Heart left ventricle (tissue), 16 donors: ENCODE measurements around the gene FNDC3B. TPM values are rescaled to one million over a fixed set of nuclear protein-coding genes. Genes with fewer than 3 reads are reported as not detected.

Experiments
- ATAC-seq, 4 donors: fragments of 200-7000 bp; cut with Tn5 transposase; one replicate each; pipeline ENCODE4 v1.9.1; 2020 to 2022; ENCODE audit warnings: moderate library complexity in 4 of 4, mild to moderate bottlenecking in 3 of 4, moderate number of reproducible peaks in 1 of 4
- DNase-seq, 5 donors: peaks; one replicate each; pipeline ENCODE4 v3.0.0-alpha.2; 2020
- H3K27ac ChIP-seq, 12 donors: fragments of 200-600 bp; sonication (generic) in 4 of 12; one replicate each; pipeline versions ENCODE4 v1.5.0 to v1.8.0; 2016 to 2022; ENCODE audit warnings: mild to moderate bottlenecking in 2 of 12
- H3K27me3 ChIP-seq, 9 donors: fragments of 200-600 bp; sonication (generic) in 2 of 9; one replicate each; pipeline versions ENCODE4 v1.5.1 to v1.8.0; 2016 to 2022; ENCODE audit warnings: mild to moderate bottlenecking in 3 of 9
- H3K36me3 ChIP-seq, 9 donors: fragments of 200-600 bp; sonication (generic) in 2 of 9; one replicate each; pipeline versions ENCODE4 v1.5.0 to v1.8.0; 2018 to 2022; ENCODE audit warnings: mild to moderate bottlenecking in 2 of 9
- H3K4me1 ChIP-seq, 12 donors: fragments of 200-600 bp; sonication (generic) in 4 of 12; one replicate each; pipeline versions ENCODE4 v1.5.0 to v1.8.0; 2016 to 2022; ENCODE audit warnings: mild to moderate bottlenecking in 3 of 12
- H3K4me3 ChIP-seq, 12 donors: fragments of 200-600 bp; sonication (generic) in 4 of 12; one replicate each; pipeline versions ENCODE4 v1.5.0 to v1.8.0; 2017 to 2022; ENCODE audit warnings: mild to moderate bottlenecking in 9 of 12, moderate library complexity in 4 of 12
- H3K9me3 ChIP-seq, 12 donors: fragments of 200-600 bp; sonication (generic) in 4 of 12; one replicate each; pipeline versions ENCODE4 v1.5.0 to v1.8.0; 2016 to 2022; ENCODE audit warnings: mild to moderate bottlenecking in 1 of 12
- CTCF ChIP-seq, 12 donors: fragments of 200-600 bp; sonication (generic) in 4 of 12; IDR thresholded peaks; one replicate each; pipeline versions ENCODE4 v1.5.0 to v1.8.0; 2018 to 2022; ENCODE audit warnings: antibody characterized with exemption in 12 of 12, mild to moderate bottlenecking in 5 of 12
- POLR2A ChIP-seq, 2 donors: fragments of 450-650 bp; IDR thresholded peaks; one replicate each; pipeline ENCODE4 v1.6.1; 2017; ENCODE audit warnings: antibody characterized with exemption in 2 of 2, mild to moderate bottlenecking in 2 of 2, moderate library complexity in 2 of 2
- WGBS, 4 donors: extraction: QIAGEN DNeasy Blood & Tissue Kit in 2 of 4; methylation state at CpG; one replicate each; pipeline versions ENCODE4 v1.1.5 to v1.1.7; 2013 to 2018; 5-methylcytosine and 5-hydroxymethylcytosine counted together
- intact Hi-C, 10 donors: fragments of 100-400 bp; cut with DNase I; formaldehyde crosslinking; loops; one replicate each; pipeline versions ENCODE4 v1.11.1 to v1.14.2; 2022
- polyA plus RNA-seq, 2 donors: library from polyadenylated mRNA; stranded (reverse); fragments of 200-250 nt; gene quantifications; one replicate each; pipeline ENCODE4 v1.2.3, GENCODE V29; 2013
- total RNA-seq, 9 donors: library from RNA; depleted of rRNA in 2 of 9; stranded (reverse); fragments of >200 nt in 2 of 9; fragmentation: NEBNext Ultra II Directional in 3 of 9; extraction: Animal tissue kit (Norgen Biotek cat#: 25700) in 3 of 9; gene quantifications; one replicate each; pipeline versions ENCODE4 v1.1.0 to v1.2.4, GENCODE V29; 2016 to 2023
- donor health status: ischemic (EF 13 %, LVEDD 7.1; RV severe dilation, severe dysfunction).
- donor health status: healthy with polysubstance abuse.
- donor health status: DM: no; HTN: yes; CAD: no.
- donor health status: DM: no; HTN: no; CAD: no.
- donor health status: ischemic (EF 25% LVEDD 6.9; RV normal size, moderate dysfunction).
- donor health status: ischemic (EF 25% LVEDD 5.7; RV mildly dilated, moderate dysfunction).
- donor health status: healthy.
- donor health status: DM: yes; HTN: yes; CAD: no.
- donor health status: ischemic (EF 35%, LVEDD 5.7; RV mildly dilated, moderate dysfunction).
- donor health status: nonischemic (EF 11% LVEDD 7.7; RV severe dilation, severe dysfunction).
- donor health status: DM: yes; HTN: yes; CAD: no.
- donor health status: PGD.
- donor health status: ischemic (EF 29% LVEDD 5.4; RV normal size, mild dysfunction).
- donor health status: nonischemic (EF 23%, LVEDD 6.1; RV moderate dilation, normal function).

The FNDC3B gene
- total and polyA plus RNA-seq, 11 donors = 9.4 to 113 (median 68.2) TPM

- TF ChIP-seq POLR2A (IDR thresholded peaks at IDR 0.05) (no peak), CTCF (IDR thresholded peaks at IDR 0.05) (no peak)
- Histone ChIP-seq H3K27ac (peak overlapping the region in 10 of 12 donors; percentile 18 to 91 (median 76)), H3K4me3 (no peak overlapping the region), H3K9me3 (no peaks in the 10 kb centered on the region), H3K4me1 (peaks cover 10 to 64% (median 53%) of the 10 kb centered on the region in 12 donors), H3K27me3 (no peaks in the 10 kb centered on the region), H3K36me3 (no peaks in the 10 kb centered on the region)
- 59 to 74% (median 67%) methylated on average over 9 of the region's 9 CpGs for WGBS, 4 donors
- DNase-seq (no peak), ATAC-seq (peak in 1 of 4 donors; percentile 21)
- intact Hi-C loops = loop anchor here in 2 of 10 donors (5.0 to 10.0 kb wide), 5 partner anchors 49 to 369 kb away; no protein-coding TSS in a partner anchor
Measured at GRCh38 chr3:172203522-172204258, 164.3 kb downstream of the FNDC3B start.

GRCh38 chr3:172204716-172205115 is 165.3 kb downstream of the FNDC3B start:
- DNase-seq (no peak), ATAC-seq (no peak)
- intact Hi-C loops = loop anchor here in 2 of 10 donors (5.0 to 10.0 kb wide), 5 partner anchors 50 to 370 kb away; no protein-coding TSS in a partner anchor
- peak overlapping the region in 7 of 12 donors; percentile 0 to 91 (median 58) for H3K27ac ChIP-seq
- no peak overlapping the region for H3K4me3 ChIP-seq
- no peaks in the 10 kb centered on the region for H3K9me3 ChIP-seq
- peaks cover 10 to 72% (median 56%) of the 10 kb centered on the region in 12 donors for H3K4me1 ChIP-seq
- 80 to 91% (median 87%) methylated on average over 5 of the region's 5 CpGs for WGBS, 4 donors
- no peak for TF ChIP-seq POLR2A (IDR thresholded peaks at IDR 0.05)
- TF ChIP-seq CTCF (IDR thresholded peaks at IDR 0.05) = no peak
- no peaks in the 10 kb centered on the region for H3K27me3 ChIP-seq
- H3K36me3 ChIP-seq = no peaks in the 10 kb centered on the region

GRCh38 chr3:172208586-172209332 is 169.4 kb downstream of the FNDC3B start:
- no peaks in the 10 kb centered on the region for H3K27me3 ChIP-seq
- peak overlapping the region in 8 of 12 donors; percentile 41 to 73 (median 58) for H3K27ac ChIP-seq
- ATAC-seq = peak in 3 of 4 donors; percentile 1 to 23 (median 10)
- intact Hi-C loops = loop anchor here in 1 of 10 donors (10.0 kb wide), 2 partner anchors 54 to 374 kb away; no protein-coding TSS in a partner anchor
- peak in 2 of 5 donors; percentile 28 to 59 for DNase-seq
- no peak overlapping the region for H3K4me3 ChIP-seq
- no peaks in the 10 kb centered on the region for H3K36me3 ChIP-seq
- 74 to 89% (median 80%) methylated on average over 14 to 20 of the region's 20 CpGs for WGBS, 4 donors
- H3K9me3 ChIP-seq = no peaks in the 10 kb centered on the region
- peaks cover 10 to 71% (median 53%) of the 10 kb centered on the region in 12 donors for H3K4me1 ChIP-seq
- no peak for TF ChIP-seq CTCF (IDR thresholded peaks at IDR 0.05)
- TF ChIP-seq POLR2A (IDR thresholded peaks at IDR 0.05) = no peak
